GM18858 (cell line): ENCODE measurements around the gene NDUFV1.
"Not testable (repeated sequence)": the region's sequence is repeated elsewhere in the genome, so short reads cannot be mapped to it uniquely, and the experiment has no call there.

Experiments used
- ATAC-seq: cut with Tn5 transposase; IDR thresholded peaks from one replicate; pipeline ENCODE4 v1.9.1; 2021; ENCODE audit not compliant: unreplicated experiment

Gene NDUFV1

DNA sequence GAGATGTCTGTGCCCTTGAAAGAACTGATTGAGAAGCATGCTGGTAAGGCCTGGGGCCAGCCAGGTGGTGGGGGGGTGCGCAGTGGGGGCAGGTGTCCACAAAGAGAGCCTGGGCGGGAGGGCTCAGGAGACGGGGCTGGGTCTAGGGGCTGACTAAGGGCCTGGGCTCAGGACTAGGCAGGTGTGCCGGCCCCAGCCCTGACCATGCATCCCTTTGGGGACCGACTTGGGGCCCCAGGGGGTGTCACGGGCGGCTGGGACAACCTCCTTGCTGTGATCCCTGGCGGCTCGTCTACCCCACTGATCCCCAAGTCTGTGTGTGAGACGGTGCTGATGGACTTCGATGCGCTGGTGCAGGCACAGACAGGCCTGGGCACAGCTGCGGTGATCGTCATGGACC lies 4.4 kb downstream of the NDUFV1 start:
- no peak for ATAC-seq

DNA sequence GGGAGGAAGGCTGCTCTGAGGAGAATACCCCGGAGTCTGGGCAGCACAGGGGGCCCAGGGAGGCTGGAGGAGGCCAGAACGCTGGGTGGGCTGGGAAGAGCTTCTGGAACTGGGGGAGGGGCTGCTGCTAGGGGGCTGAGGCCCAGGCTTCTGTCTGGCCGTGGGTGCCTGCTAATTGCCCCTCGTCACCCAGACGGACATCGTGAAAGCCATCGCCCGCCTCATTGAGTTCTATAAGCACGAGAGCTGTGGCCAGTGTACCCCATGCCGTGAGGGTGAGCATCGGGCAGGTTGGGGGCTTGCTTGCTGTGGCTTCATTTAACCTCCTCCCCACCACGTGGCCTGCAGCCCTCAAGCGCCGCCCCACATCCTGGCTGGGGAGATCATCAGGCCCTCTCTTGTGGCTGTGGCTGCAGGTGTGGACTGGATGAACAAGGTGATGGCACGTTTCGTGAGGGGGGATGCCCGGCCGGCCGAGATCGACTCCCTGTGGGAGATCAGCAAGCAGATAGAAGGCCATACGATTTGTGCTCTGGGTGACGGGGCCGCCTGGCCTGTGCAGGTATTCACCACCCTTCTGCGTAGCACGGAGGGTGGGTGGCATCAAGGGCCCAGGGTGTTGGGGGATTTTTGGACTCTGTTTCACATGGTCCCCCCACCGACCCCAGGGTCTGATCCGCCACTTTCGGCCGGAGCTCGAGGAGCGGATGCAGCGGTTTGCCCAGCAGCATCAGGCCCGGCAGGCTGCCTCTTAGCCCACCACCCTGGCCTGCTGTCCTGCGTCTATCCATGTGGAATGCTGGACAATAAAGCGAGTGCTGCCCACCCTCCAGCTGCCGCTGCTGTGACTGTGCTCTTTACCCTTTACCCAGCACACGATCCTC lies 5.2 kb downstream of the NDUFV1 start:
- no peak for ATAC-seq

DNA sequence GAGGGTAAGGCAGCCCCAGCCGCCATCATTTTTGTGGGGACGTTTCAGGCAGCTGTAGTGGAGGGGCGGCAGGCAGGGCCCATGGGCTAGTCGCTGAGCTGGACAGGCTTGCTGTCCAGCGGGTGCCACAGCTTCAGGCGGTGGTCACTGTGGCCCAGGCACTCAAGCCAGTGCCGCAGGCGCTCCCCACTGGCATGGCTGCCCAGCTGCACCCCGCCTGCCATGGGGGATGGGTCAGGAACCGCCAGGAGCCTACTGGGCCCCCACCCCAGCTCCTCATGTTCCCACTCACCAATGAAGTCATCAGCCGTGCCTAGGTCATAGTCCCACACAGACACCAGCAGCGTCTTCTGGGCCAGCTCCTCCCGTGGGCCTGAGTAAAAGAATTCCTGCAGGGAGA lies 6.0 kb downstream of the NDUFV1 start:
- ATAC-seq, result no peak

DNA sequence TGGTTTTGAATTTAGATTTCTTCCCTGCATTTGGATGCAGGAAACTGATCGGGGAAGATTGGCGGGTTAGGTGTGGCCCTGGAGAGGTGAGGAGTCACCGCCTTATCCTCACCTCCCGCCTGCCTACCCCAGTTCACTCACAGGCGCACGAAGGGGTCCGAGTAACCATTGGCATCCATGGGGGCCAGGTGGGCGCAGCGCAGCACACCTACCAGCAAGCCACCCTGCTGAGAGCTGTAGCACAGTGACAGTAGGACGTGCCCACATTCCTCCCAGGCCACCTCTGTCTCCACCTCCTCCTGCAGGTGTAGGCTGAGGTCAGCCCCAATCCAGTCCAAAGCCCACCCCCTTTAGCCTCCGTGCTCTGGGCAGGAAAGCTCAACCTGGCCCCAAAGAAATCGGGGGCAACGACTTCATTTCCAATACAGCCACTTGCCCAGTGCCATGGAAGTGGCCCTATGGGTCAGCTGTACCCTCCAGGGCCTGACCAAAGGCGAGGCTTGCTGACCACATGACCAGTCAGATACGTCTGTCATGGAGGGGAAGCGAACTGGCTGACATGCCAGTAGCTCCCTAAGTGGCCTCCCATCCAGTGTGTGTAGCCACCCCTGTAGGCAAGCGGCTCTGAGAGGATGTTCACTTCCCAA lies 6.7 kb downstream of the NDUFV1 start:
- no peak for ATAC-seq

DNA sequence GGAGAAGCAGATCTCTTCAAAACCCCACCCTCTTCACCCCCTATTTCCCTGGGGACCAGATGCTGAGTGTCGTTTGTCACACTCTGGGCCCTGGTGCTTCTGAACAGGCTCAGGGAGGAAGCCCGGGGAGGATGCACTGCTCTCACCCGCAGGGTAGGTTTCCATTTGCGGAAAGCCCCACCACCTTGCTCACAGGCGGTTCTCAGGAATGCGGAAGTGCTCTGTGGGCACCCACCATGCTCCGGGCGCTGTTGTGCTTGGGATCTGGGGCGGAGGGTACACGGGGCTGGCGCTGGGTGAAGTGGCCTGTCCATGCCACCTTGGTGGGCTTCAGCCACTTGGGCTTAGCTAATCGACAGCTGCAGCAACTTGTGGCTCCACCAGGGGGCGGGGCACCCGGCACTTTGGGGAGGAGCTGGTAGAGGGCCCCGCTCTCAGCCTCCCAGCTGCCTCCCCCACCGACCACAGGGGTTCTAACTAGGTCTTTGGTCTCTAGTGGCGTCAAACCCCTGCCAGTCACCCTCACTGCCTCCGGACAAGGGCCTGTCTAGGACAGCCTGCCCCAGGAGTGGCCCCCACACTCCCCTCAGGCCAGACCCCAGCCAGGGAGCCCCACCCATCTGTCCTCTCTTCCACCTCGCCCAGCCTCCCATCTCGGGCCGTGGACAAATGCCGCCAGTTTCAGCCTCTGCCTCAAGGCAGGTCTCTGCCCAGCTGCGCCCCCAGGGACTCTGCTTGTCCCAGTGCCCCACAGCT lies 7.4 kb downstream of the NDUFV1 start:
- peak; percentile 60 for ATAC-seq

DNA sequence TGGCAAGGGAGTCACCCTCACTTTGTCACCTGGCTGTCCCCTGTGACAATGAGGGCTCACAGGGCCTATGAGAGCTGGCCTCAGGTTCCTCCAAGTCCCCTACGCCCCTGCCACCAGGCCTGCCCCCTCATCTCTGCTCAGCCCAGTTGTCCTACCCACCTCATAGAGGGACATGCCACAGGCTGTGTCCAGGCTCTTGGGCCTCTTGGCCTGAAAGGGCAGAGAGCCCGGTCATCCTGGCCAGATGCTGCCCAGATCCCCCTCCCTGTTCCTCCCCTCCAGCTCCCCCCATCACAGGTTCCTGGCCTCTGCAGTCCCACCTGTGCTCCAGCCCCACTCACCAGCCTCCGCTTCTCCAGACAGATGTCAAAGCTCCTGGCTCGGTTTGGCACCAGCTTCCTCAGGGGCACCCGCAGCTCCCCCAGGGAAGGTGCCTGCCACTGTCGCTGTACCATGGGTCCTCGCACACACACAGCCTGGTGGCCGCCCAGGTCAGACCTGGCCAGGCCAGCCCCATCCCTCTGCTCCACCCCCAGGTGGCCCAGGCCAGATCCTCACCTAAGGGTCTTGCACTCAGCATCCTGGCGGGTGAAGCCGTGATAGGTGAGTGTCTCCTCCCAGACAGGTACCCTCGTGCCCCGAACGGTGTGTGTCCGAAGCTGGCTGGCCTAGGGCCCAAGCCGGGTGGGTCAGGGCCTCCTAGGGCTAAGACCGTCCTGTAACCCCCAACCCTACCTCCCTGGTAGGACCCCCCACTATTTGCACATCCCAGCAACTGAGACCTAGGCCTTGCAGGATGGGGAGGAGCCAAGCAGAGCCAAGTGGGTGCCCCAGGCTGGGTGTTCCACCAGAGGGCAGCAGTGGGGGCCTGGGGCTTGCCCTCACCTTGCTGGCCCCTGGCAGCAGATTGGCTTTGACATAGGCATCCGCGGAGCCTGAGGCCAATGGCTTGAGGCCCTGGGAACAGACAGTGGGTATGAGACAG lies 8.3 kb downstream of the NDUFV1 start:
- no peak for ATAC-seq

DNA sequence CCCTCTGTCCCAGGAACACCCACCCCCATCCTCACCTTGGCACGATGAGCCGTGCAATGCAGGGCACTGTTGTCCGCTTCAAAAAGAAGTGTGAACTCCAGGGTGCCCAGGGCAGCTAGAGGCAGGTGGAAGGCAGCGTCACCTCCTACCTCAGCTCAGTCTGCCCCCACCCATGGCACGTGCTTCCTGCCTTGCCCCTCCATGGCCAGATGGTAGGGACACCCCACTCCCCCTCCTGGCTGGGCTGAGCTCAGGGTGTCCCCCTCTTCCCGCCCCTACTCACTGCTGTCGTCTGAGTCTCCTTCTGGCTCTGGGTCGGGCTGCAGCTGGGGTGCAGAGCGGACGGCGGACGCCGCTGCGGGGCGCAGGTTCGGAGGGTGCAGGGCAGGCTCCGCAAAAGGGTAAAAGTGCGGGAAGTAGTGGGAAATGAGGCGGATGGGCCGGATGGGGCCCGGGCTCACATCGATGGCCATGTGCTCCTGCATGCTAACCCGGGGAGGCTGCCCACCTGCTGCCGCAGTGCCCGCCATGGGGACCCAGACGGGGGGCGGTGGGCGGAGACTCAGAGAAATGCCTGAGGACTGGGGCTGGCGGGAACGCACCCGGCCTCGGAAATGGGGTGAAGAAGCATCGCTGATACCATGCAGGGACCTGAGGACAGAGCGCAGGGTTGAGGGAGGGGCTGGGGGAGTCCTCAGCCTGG lies 9.1 kb downstream of the NDUFV1 start:
- no peak for ATAC-seq

DNA sequence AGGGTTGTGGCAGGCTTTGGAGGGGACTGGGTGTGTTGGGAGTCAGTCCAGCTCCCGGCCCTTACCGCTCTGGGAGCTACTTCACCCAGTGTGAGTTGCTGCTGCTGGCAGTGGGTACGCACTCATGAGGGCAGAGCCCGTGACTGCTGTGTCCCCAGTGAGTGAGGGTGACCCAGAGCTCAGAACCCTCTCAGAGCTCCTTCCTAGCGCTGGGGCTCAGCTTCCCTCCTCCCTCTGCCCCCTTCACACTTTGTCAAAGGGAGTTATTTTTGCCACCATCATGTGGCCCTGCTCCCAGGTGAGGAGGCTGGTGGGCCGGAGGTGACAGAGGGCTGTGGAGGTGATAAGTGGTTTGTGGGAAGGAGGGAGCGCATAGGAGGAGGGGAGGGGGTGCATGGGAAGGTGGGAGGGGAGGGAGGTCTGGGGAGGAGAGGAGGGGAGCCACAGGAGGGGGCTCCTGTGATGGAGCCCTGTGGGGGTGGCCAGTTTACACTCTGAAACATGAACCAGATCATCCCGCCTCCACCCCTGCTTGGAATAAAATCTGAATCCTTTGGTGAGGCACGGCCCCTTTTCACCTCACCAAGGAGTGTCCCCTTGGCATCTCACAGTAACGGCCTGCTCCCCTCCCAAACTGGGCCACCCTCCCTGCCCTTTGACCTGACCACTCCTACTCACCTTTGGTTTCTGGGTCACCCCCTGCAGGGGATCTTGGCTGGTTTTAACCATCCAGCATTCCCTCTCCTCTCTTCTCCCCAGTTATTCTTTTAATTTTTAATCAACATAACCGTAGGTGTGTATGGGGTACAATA lies 9.9 kb downstream of the NDUFV1 start:
- ATAC-seq, result no peak

DNA sequence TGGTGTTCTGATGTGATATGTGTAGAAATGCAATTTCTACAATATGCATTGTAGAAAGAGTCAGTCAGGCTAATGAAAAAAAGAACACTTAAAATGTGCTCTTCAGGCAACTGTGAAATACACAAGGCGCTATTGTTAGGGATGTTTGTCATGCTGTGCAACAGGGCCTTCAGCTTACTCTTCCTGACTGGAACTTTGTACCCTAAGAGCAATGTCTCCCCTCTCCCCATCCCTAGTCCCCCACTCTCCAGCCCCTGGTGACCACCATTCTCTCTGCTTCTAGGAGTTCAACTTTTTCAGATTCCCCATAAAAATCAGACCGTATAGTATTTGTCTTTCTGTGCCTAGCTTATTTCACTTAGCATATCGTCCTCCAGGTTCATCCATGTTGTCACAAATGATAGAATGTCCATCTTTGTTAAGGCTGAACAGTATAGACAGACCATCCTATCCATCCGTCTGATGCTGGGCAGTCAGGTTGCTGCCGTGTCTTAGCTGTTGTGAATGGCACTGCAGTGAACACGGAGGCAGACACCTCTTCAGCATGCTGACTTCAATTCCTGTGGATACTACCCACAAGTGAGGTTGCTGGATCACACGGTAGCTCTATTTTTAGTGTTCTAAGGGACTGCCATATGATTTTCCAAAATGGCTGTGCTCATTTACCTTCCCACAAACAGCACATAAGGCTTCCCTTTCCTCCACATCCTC lies 10.7 kb downstream of the NDUFV1 start:
- no peak for ATAC-seq

DNA sequence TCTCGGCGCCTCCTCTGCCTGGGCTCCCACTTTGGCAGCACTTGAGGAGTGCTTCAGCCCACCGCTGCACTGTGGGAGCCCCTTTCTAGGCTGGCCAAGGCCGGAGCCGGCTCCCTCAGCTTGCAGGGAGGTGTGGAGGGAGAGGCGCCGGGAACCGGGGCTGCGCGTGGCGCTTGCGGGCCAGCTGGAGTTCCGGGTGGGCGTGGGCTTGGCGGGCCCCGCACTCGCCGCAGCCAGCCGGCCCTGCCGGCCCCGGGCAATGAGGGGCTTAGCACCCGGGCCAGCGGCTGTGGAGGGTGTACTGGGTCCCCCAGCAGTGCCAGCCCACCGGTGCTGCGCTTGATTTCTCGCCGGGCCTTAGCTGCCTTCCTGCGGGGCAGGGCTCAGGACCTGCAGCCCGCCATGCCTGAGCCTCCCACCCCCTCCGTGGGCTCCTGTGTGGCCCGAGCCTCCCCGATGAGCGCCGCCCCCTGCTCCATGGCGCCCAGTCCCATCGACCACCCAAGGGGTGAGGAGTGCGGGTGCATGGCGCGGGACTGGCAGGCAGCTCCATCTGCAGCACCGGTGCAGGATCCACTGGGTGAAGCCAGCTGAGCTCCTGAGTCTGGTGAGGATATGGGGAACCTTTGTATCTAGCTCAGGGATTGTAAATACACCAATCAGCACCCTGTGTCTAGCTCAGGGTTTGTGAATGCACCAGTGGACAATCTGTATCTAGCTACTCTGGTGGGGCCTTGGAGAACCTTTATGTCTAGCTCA lies 12.3 kb downstream of the NDUFV1 start:
- not testable (repeated sequence) for ATAC-seq

DNA sequence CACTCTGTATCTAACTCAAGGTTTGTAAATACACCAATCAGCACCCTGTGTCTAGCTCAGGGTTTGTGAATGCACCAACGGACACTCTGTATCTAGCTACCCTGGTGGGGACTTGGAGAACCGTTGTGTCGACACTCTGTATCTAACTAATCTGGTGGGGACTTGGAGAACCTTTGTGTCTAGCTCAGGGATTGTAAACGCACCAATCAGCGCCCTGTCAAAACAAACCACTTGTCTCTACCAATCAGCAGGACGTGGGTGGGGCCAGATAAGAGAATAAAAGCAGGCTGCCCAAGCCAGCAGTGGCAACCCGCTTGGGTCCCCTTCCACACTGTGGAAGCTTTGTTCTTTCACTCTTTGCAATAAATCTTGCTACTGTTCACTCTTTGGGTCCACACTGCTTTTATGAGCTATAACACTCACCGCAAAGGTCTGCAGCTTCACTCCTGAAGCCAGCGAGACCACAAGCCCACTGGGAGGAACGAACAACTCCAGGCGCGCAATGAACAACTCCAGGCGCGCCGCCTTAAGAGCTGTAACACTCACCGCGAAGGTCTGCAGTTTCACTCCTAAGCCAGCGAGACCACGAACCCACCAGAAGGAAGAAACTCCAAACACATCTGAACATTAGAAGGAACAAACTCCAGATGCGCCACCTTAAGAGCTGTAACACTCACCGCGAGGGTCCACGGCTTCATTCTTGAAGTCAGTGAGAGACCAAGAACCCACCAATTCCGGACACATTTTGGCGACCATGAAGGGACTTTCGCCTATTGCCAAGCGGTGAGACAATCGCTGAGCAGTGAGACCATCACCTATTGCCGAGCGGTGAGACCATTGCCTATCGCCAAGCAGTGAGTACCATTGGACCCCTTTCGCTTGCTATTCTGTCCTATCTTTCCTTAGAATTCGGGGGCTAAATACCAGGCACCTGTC lies 13.2 kb downstream of the NDUFV1 start:
- ATAC-seq, result not testable (repeated sequence)

DNA sequence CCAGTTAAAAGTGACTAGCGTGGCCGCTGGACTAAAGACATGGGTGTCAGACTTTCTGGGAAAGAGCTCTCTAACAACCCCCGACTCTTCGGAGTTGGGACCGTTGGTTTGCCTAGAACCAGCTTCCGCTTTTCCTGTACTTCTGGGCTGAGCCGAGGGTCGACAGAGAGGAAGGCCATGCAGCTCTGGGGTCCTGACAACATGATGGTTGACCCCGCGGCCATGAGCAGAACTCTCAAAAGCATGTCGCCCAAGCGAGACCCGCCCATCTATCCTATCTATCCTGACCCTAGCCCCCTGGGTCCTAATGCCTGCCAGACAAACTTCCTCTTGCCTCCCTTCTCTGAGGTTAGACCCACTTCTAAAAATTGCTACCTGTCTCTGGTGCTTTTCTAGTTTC lies 13.9 kb downstream of the NDUFV1 start:
- ATAC-seq, result not testable (repeated sequence)

DNA sequence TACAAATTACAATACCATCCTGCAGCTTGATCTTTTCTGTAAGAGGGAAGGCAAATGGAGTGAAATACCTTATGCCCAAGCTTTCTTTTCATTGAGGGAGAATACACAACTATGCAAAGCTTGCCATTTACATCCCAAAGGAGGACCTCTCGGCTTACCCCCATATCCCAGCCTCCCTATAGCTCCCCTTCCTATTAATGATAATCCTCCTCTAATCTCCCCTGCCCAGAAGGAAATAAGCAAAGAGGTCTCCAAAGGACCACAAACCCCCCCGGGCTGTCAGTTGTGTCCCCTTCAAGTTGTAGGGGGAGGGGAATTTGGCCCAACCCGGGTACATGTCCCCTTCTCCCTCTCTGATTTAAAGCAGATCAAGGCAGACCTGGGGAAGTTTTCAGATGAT lies 15.2 kb downstream of the NDUFV1 start:
- ATAC-seq, result not testable (repeated sequence)

DNA sequence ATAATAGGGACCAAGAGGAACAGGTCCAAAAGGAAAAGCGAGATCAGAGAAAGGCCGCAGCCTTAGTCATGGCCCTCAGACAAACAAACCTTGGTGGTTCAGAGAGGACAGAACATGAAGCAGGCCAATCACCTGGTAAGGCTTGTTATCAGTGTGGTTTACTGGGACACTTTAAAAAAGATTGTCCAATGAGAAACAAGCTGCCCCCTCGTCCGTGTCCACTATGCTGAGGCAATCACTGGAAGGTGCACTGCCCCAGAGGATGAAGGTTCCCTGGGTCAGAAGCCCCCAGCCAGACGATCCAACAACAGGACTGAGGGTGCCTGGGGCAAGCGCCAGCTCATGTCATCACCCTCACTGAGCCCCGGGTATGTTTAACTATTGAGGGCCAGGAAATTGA lies 16.2 kb downstream of the NDUFV1 start:
- ATAC-seq, result not testable (repeated sequence)

DNA sequence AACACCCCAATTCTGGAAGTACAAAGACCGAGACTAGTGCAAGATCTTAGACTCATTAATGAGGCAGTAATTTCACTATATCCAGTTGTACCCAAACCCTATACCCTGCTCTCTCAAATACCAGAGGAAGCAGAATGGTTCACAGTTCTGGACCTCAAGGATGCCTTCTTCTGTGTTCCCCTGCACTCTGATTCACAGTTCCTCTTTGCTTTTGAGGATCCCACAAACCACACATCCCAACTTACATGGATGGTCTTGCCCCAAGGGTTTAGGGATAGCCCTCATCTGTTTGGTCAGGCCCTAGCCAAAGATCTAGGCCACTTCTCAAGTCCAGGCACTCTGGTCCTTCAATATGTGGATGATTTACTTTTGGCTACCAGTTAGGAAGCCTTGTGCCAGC lies 17.1 kb downstream of the NDUFV1 start:
- ATAC-seq, result not testable (repeated sequence)

DNA sequence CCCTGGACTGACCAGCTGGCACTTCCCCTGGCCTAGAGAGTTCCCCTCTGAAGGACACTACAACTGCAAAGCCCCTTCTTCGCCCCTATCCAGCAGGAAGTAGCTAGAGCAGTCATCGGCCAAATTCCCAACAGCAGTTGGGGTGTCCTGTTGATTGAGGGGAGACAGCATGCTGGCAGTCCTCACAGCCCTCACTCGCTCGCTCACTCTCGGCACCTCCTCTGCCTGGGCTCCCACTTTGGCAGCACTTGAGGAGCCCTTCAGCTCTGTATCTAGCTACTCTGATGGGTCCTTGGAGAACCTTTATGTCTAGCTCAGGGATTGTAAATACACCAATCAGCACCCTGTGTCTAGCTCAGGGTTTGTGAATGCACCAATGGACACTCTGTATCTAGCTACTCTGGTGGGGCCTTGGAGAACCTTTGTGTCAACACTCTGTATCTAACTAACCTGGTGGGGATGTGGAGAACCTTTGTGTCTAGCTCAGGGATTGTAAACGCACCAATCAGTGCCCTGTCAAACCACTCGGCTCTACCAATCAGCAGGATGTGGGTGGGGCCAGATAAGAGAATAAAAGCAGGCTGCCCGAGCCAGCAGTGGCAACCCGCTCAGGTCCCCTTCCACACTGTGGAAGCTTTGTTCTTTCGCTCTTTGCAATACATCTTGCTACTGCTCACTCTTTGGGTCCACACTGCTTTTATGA lies 19.5 kb downstream of the NDUFV1 start:
- not testable (repeated sequence) for ATAC-seq
